ENCODE data around the gene EVA1A. TPM values are rescaled to one million over a fixed set of nuclear protein-coding genes. Genes with fewer than 3 reads are reported as not detected.

EVA1A gene
- polyA plus RNA-seq, 1 experiment, result 41.0 TPM

GRCh38 chr2:75545387-75545786 lies 15.4 kb downstream of the EVA1A start:
- no peaks in the 10 kb centered on the region for H3K36me3 ChIP-seq (ENCODE audit: control insufficient read depth, insufficient read depth, low read length)
- ChIA-PET CTCF (interaction anchor here (1.3 to 1.9 kb wide), 3 partner anchors 15 to 79 kb away, joined by 3 to 6 read pairs (median 6); partner anchors contain the start of gene EVA1A), POLR2A (no interaction called here)
- H3K27me3 ChIP-seq (ENCODE audit: control insufficient read depth, insufficient read depth, low read length), result no peaks in the 10 kb centered on the region
- H3K4me3 ChIP-seq (ENCODE audit: low read depth, low read length), result no peak overlapping the region
- DNase-seq (ENCODE audit: low read depth), result no peak
- TF ChIP-seq, protein P1, sequence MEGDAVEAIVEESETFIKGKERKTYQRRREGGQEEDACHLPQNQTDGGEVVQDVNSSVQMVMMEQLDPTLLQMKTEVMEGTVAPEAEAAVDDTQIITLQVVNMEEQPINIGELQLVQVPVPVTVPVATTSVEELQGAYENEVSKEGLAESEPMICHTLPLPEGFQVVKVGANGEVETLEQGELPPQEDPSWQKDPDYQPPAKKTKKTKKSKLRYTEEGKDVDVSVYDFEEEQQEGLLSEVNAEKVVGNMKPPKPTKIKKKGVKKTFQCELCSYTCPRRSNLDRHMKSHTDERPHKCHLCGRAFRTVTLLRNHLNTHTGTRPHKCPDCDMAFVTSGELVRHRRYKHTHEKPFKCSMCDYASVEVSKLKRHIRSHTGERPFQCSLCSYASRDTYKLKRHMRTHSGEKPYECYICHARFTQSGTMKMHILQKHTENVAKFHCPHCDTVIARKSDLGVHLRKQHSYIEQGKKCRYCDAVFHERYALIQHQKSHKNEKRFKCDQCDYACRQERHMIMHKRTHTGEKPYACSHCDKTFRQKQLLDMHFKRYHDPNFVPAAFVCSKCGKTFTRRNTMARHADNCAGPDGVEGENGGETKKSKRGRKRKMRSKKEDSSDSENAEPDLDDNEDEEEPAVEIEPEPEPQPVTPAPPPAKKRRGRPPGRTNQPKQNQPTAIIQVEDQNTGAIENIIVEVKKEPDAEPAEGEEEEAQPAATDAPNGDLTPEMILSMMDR (IDR thresholded peaks at IDR 0.05; ENCODE audit: insufficient read depth, low read depth, low read length), result no peak

DNA sequence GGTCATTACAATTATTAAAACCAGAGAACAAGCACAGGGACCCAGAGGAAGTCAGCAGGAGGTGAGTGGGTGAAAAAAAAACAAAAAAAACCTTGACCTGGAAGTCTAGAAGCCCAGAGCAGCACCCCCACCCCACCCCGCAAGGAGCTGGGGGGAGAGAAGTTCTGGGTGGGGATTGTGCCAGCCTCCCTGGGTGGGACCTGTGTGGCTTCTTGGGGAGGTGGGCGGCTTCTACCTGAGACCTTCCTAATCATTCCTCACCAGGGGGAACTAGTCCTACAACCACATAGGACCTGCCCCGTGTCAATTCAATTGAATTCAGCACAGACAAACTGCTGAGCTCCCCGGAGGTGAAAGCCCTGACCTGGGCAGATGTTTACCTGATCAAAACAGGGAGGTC lies 17.3 kb downstream of the EVA1A start:
- ChIA-PET POLR2A (no interaction called here), CTCF (no interaction called here)
- H3K4me3 ChIP-seq (ENCODE audit: low read depth, low read length), result no peak overlapping the region
- H3K36me3 ChIP-seq (ENCODE audit: control insufficient read depth, insufficient read depth, low read length), result no peaks in the 10 kb centered on the region
- no peaks in the 10 kb centered on the region for H3K27me3 ChIP-seq (ENCODE audit: control insufficient read depth, insufficient read depth, low read length)
- no peak for DNase-seq (ENCODE audit: low read depth)
- TF ChIP-seq, protein P1 (IDR thresholded peaks at IDR 0.05; ENCODE audit: insufficient read depth, low read depth, low read length), result no peak

DNA sequence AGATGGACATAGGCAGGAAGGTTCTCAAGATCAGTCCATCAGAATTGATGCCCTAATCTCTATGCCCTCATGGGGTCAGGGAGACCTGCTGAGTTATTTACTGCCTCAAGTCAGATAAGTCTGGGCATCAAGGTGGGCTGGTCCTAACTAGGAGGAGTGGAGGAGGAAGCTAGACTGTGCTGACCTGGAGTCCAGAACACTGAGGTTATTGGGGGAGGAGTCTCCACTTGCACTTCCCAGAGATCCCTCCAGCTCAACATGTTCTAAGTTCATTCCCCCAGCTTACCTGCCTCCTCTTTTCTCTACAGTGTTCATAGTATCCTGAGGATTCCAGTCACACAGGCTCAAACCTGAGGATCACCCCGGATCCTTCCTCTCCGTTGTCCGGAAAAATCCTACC lies 19.3 kb downstream of the EVA1A start:
- H3K36me3 ChIP-seq (ENCODE audit: control insufficient read depth, insufficient read depth, low read length), result no peaks in the 10 kb centered on the region
- DNase-seq (ENCODE audit: low read depth), result no peak
- CTCF ChIA-PET, result interaction anchor here (1.4 to 2.0 kb wide), 5 partner anchors 10 to 75 kb away, joined by 4 to 8 read pairs (median 5); no protein-coding TSS in a partner anchor
- H3K4me3 ChIP-seq (ENCODE audit: low read depth, low read length), result no peak overlapping the region
- POLR2A ChIA-PET, result no interaction called here
- H3K27me3 ChIP-seq (ENCODE audit: control insufficient read depth, insufficient read depth, low read length), result no peaks in the 10 kb centered on the region
- TF ChIP-seq, protein P1 (IDR thresholded peaks at IDR 0.05; ENCODE audit: insufficient read depth, low read depth, low read length), result no peak

GRCh38 chr2:75540994-75541393 lies 19.7 kb downstream of the EVA1A start:
- no peak for DNase-seq (ENCODE audit: low read depth)
- H3K4me3 ChIP-seq (ENCODE audit: low read depth, low read length), result no peak overlapping the region
- CTCF ChIA-PET, result interaction anchor here (1.4 to 2.0 kb wide), 5 partner anchors 10 to 75 kb away, joined by 4 to 8 read pairs (median 5); no protein-coding TSS in a partner anchor
- TF ChIP-seq, protein P1 (IDR thresholded peaks at IDR 0.05; ENCODE audit: insufficient read depth, low read depth, low read length), result no peak
- no peaks in the 10 kb centered on the region for H3K36me3 ChIP-seq (ENCODE audit: control insufficient read depth, insufficient read depth, low read length)
- POLR2A ChIA-PET, result no interaction called here
- H3K27me3 ChIP-seq (ENCODE audit: control insufficient read depth, insufficient read depth, low read length), result no peaks in the 10 kb centered on the region

- TF ChIP-seq, protein P1 (IDR thresholded peaks at IDR 0.05; ENCODE audit: insufficient read depth, low read depth, low read length), result no peak
- Histone ChIP-seq H3K27me3 (ENCODE audit: control insufficient read depth, insufficient read depth, low read length) (no peaks in the 10 kb centered on the region), H3K4me3 (ENCODE audit: low read depth, low read length) (no peak overlapping the region), H3K36me3 (ENCODE audit: control insufficient read depth, insufficient read depth, low read length) (no peaks in the 10 kb centered on the region)
- peak; percentile 33 for DNase-seq (ENCODE audit: low read depth)
- POLR2A ChIA-PET, result interaction anchor here (0.6 kb wide), 1 partner anchor 1062 kb away, joined by 3 read pairs; no protein-coding TSS in a partner anchor
- CTCF ChIA-PET, result interaction anchor here (1.4 to 2.0 kb wide), 5 partner anchors 10 to 74 kb away, joined by 4 to 8 read pairs (median 5); no protein-coding TSS in a partner anchor
These were observed 20.6 kb downstream of the EVA1A start for GRCh38 chr2:75539955-75540716.

All from BJ (cell line).